ENCODE measurements around the gene NOXO1. TPM values are rescaled to one million over a fixed set of nuclear protein-coding genes. Genes with fewer than 3 reads are reported as not detected.
A peak's percentile ranks its signal among the peaks of the same experiment; 100 is the strongest.
"Not testable (repeated sequence)": the region's sequence is repeated elsewhere in the genome, so short reads cannot be mapped to it uniquely, and the experiment has no call there.

The NOXO1 gene
- total and polyA plus RNA-seq, 4 experiments from 2014 or later: 0.47 to 0.84 (median 0.52) TPM

DNA sequence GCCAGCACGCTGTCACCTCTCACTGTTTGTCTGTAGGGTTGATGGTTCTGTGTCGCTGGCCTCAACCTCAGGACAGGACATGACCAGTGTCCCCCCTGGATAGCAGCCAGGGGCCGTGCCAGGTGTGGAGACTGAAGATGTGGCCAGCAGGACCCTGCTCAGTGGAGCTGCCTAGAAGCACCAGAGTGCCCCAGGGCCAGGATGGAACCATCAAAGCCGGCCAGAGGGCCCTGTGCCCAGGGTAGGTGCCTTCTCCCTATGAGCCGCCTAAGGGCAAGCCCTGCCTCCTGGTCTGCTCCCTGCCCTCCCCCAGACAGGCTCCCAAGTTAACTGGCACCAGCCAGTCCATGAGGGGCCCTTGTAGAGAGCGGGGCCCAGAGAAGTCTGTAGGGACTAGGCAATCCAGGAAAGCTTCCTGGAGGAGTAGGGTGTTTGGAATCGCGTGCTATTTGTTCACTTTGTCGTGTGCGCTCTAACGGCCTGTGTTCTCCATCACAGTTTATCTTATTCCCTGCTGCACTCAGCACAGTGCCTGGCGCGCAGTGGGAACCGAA, 22.5 kb downstream of the NOXO1 start:
- POLR2A ChIA-PET (ENCODE audit: partially characterized antibody): interaction anchor here (1.7 to 8.8 kb wide), 4 partner anchors 12 to 32 kb away, joined by 9 to 99 read pairs (median 52); partner anchors contain the start of genes GFER, MSRB1, NOXO1 and SYNGR3
- CTCF ChIA-PET (ENCODE audit: partially characterized antibody): interaction anchor here (2.6 to 3.3 kb wide), 2 partner anchors 12 to 182 kb away, joined by 10 to 18 read pairs; partner anchors contain the start of gene TBL3
- intact Hi-C loops (cut with micrococcal nuclease): loop anchor here (1.0 to 2.0 kb wide), 6 partner anchors 13 to 195 kb away; partner anchors contain the start of genes GFER and MSRB1
- H3K4me1 ChIP-seq (ENCODE audit: insufficient read depth, low read length): peaks cover 44% of the 10 kb centered on the region
- H3K4me3 Mint-ChIP-seq: peak overlapping the region; percentile 69 to 94 (median 92)
- H3K27me3 ChIP-seq (ENCODE audit: insufficient read depth, low read length): no peaks in the 10 kb centered on the region
- H3K27ac Mint-ChIP-seq: peak overlapping the region in 4 of 7 donors; percentile 59 to 99 (median 78)
- peak overlapping the region; percentile 78 for H3K27ac ChIP-seq (ENCODE audit: low read depth, low read length)
- H3K4me1 Mint-ChIP-seq: peaks cover 23 to 48% (median 36%) of the 10 kb centered on the region in 4 donors
- peaks cover 0 to 3% (median 0%) of the 10 kb centered on the region in 8 donors for H3K9me3 Mint-ChIP-seq
- peak in 1 of 5 donors; percentile 8 for DNase-seq
- peaks cover 17 to 33% of the 10 kb centered on the region in 2 donors for H3K36me3 Mint-ChIP-seq
- H3K4me3 ChIP-seq (ENCODE audit: low read length in 2 of 2): peak overlapping the region; percentile 69 to 89
- H3K9me3 ChIP-seq (ENCODE audit: control insufficient read depth in 1 of 2, low read length in 2 of 2): no peaks in the 10 kb centered on the region
- H3K36me3 ChIP-seq (ENCODE audit: insufficient read depth, low read length): peaks cover 17% of the 10 kb centered on the region
- H3K27me3 Mint-ChIP-seq: no peaks in the 10 kb centered on the region

DNA sequence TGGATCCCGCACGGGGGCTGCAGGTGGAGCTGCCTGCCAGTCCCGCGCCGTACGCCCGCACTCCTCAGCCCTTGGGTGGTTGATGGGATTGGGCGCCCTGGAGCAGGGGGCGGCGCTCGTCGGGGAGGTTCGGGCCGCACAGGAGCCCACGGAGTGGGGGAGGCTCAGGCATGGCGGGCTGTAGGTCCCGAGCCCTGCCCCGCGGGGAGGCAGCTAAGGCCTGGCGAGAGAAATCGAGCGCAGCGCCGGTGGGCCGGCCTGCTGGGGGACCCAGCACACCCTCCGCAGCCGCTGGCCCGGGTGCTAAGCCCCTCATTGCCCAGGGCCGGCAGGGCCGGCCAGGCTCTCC, 23.2 kb downstream of the NOXO1 start:
- H3K4me1 ChIP-seq (ENCODE audit: insufficient read depth, low read length): peaks cover 38% of the 10 kb centered on the region
- DNase-seq: peak in 1 of 5 donors; percentile 27
- H3K27me3 Mint-ChIP-seq; H3K27me3 ChIP-seq (ENCODE audit: insufficient read depth, low read length); H3K27ac ChIP-seq (ENCODE audit: low read depth, low read length); H3K9me3 Mint-ChIP-seq; H3K9me3 ChIP-seq (ENCODE audit: control insufficient read depth in 1 of 2, low read length in 2 of 2); H3K27ac Mint-ChIP-seq; H3K4me3 Mint-ChIP-seq; H3K4me3 ChIP-seq (ENCODE audit: low read length in 2 of 2): not testable (repeated sequence)
- peaks cover 14% of the 10 kb centered on the region for H3K36me3 ChIP-seq (ENCODE audit: insufficient read depth, low read length)
- peaks cover 19 to 41% (median 30%) of the 10 kb centered on the region in 4 donors for H3K4me1 Mint-ChIP-seq
- POLR2A ChIA-PET (ENCODE audit: partially characterized antibody): interaction anchor here (1.7 to 4.8 kb wide), 2 partner anchors 13 to 15 kb away, joined by 9 to 84 read pairs; partner anchors contain the start of genes MSRB1 and TBL3
- peaks cover 11 to 26% of the 10 kb centered on the region in 2 donors for H3K36me3 Mint-ChIP-seq
- CTCF ChIA-PET (ENCODE audit: partially characterized antibody): interaction anchor here (0.8 to 1.6 kb wide), 3 partner anchors 12 to 46 kb away, joined by 3 to 4 read pairs (median 3); no protein-coding TSS in a partner anchor
- intact Hi-C loops (cut with micrococcal nuclease): loop anchor here (2.0 kb wide), 1 partner anchor 183 kb away; no protein-coding TSS in a partner anchor

DNA sequence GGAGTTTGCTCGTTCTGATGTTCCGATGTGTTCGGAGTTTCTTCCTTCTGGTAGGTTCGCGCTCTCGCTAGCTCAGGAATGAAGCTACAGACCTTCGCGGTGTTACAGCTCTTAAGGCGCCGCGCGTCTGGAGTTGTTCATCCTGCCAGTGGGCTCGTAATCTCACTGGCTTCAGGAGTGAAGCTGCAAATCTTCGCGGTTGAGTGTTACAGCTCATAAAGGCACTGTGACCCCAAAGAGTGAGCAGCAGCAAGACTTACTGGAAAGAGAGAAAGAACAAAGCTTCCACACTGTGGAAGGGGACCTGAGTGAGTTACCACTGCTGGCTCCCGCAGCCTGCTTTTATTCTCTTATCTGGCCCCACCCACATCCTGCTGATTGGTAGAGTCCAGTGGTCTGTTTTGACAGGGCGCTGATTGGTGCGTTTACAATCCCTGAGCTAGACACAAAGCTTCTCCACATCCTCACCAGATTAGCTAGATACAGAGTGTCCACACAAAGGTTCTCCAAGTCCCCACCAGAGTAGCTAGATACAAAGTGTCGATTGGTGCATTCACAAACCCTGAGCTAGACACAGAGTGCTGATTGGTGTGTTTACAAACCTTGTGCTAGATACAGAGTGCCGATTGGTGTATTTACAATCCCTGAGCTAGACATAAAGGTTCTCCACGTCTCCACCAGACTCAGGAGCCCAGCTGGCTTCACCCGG, 23.7 kb downstream of the NOXO1 start:
- ChIA-PET CTCF (ENCODE audit: partially characterized antibody) (interaction anchor here (0.8 to 1.6 kb wide), 3 partner anchors 13 to 46 kb away, joined by 3 to 4 read pairs (median 3); no protein-coding TSS in a partner anchor), POLR2A (ENCODE audit: partially characterized antibody) (interaction anchor here (1.4 to 4.8 kb wide), 3 partner anchors 13 to 15 kb away, joined by 4 to 84 read pairs (median 9); partner anchors contain the start of genes MSRB1 and TBL3)
- not testable (repeated sequence) for H3K27me3 ChIP-seq (ENCODE audit: insufficient read depth, low read length); H3K4me3 ChIP-seq (ENCODE audit: low read length in 2 of 2); H3K9me3 Mint-ChIP-seq; DNase-seq; H3K4me3 Mint-ChIP-seq; H3K9me3 ChIP-seq (ENCODE audit: control insufficient read depth in 1 of 2, low read length in 2 of 2); H3K27me3 Mint-ChIP-seq; H3K27ac Mint-ChIP-seq; H3K27ac ChIP-seq (ENCODE audit: low read depth, low read length); H3K36me3 ChIP-seq (ENCODE audit: insufficient read depth, low read length)
- peaks cover 8 to 22% of the 10 kb centered on the region in 2 donors for H3K36me3 Mint-ChIP-seq
- peaks cover 15 to 36% (median 27%) of the 10 kb centered on the region in 4 donors for H3K4me1 Mint-ChIP-seq
- H3K4me1 ChIP-seq (ENCODE audit: insufficient read depth, low read length): peaks cover 32% of the 10 kb centered on the region
- intact Hi-C loops (cut with micrococcal nuclease): loop anchor here (2.0 kb wide), 1 partner anchor 183 kb away; no protein-coding TSS in a partner anchor

DNA sequence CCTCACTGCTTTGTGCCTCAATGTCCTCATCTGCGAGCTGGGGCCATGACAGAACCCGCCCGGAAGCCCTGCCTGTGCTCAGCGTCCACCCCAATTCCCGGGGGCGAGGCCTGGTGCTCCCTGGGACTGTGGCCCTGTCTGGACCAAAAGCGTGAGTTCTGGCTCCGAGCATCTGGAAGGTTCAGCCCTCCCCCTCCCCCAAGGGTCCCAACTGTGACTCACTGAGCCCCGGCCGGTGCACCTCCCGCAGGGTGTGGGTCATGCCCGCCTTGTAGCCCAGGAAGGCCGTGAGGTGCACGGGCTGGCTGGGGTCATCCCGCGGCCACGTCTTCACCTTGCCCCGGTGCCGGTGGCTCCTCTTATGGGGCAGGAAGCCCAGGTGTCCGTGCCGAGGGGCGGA, 27.5 kb downstream of the NOXO1 start:
- Histone ChIP-seq H3K36me3 (ENCODE audit: insufficient read depth, low read length) (no peaks in the 10 kb centered on the region), H3K9me3 (ENCODE audit: control insufficient read depth in 1 of 2, low read length in 2 of 2) (no peaks in the 10 kb centered on the region), H3K27me3 (ENCODE audit: insufficient read depth, low read length) (no peaks in the 10 kb centered on the region), H3K27ac (ENCODE audit: low read depth, low read length) (no peak overlapping the region), H3K4me1 (ENCODE audit: insufficient read depth, low read length) (peaks cover 2% of the 10 kb centered on the region), H3K4me3 (ENCODE audit: low read length in 2 of 2) (no peak overlapping the region)
- intact Hi-C loops (cut with micrococcal nuclease): no loop called here
- CTCF ChIA-PET (ENCODE audit: partially characterized antibody): interaction anchor here (1.5 kb wide), 1 partner anchor 11 kb away, joined by 3 read pairs; the partner anchor contains the start of gene MSRB1
- POLR2A ChIA-PET (ENCODE audit: partially characterized antibody): interaction anchor here (2.3 kb wide), 1 partner anchor 11 kb away, joined by 5 read pairs; the partner anchor contains the start of gene MSRB1
- Mint-ChIP-seq H3K36me3 (no peaks in the 10 kb centered on the region), H3K27ac (no peak overlapping the region), H3K9me3 (no peaks in the 10 kb centered on the region), H3K4me3 (no peak overlapping the region), H3K4me1 (peaks cover 0 to under 1% (median 0%) of the 10 kb centered on the region in 4 donors), H3K27me3 (no peaks in the 10 kb centered on the region)
- peak in 1 of 5 donors; percentile 24 for DNase-seq

DNA sequence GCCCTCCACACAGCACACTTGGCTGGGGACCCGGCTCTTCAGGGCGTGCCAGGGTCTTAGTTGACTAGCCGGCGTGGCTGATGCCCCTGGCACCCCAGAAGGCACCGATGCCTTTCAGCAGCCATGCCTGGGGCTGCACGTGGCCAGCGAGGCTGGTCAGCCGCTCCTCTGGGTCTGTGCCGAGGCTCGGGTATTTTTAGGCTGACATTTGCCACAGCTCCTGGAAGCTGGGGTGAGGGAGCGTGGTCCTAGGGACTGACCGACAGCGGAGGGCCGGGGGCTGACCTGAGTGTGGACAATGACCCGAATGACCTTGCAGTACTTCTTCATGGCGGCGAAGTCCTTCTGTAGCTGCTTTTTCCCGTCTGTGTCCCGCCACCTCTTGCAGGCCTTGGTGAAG, 30.7 kb downstream of the NOXO1 start:
- H3K4me3 Mint-ChIP-seq: no peak overlapping the region
- H3K36me3 Mint-ChIP-seq: no peaks in the 10 kb centered on the region
- Histone ChIP-seq H3K4me3 (ENCODE audit: low read length in 2 of 2) (no peak overlapping the region), H3K9me3 (ENCODE audit: control insufficient read depth in 1 of 2, low read length in 2 of 2) (no peaks in the 10 kb centered on the region), H3K36me3 (ENCODE audit: insufficient read depth, low read length) (no peaks in the 10 kb centered on the region), H3K27me3 (ENCODE audit: insufficient read depth, low read length) (no peaks in the 10 kb centered on the region), H3K27ac (ENCODE audit: low read depth, low read length) (no peak overlapping the region), H3K4me1 (ENCODE audit: insufficient read depth, low read length) (no peaks in the 10 kb centered on the region)
- no peak overlapping the region for H3K27ac Mint-ChIP-seq
- no peak for DNase-seq
- CTCF ChIA-PET (ENCODE audit: partially characterized antibody): no interaction called here
- POLR2A ChIA-PET (ENCODE audit: partially characterized antibody): no interaction called here
- H3K4me1 Mint-ChIP-seq: no peaks in the 10 kb centered on the region
- H3K9me3 Mint-ChIP-seq: no peaks in the 10 kb centered on the region
- intact Hi-C loops (cut with micrococcal nuclease): no loop called here
- no peaks in the 10 kb centered on the region for H3K27me3 Mint-ChIP-seq

DNA sequence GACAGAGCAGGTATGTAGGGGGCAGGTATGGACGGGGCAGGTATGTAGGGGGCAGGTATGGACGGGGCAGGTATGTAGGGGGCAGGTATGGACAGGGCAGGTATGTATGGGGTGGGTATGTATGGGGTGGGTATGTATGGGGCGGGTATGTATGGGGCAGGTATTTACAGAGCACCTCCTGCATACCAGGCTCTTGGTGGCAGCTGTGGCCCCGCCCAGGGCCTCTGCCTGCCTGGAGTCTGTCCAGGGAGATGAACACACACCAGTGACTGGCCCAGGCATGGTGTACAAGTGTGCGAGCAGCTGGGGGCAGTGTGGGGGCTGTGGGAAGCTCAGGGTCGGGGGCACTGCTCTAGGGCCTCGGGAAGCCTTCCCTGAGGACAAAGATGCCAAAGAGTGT, 31.2 kb downstream of the NOXO1 start:
- no peaks in the 10 kb centered on the region for H3K9me3 ChIP-seq (ENCODE audit: control insufficient read depth in 1 of 2, low read length in 2 of 2)
- POLR2A ChIA-PET (ENCODE audit: partially characterized antibody): no interaction called here
- DNase-seq: no peak
- intact Hi-C loops (cut with micrococcal nuclease): no loop called here
- no peaks in the 10 kb centered on the region for H3K9me3 Mint-ChIP-seq
- no peaks in the 10 kb centered on the region for H3K4me1 Mint-ChIP-seq
- H3K27ac Mint-ChIP-seq: no peak overlapping the region
- H3K27me3 Mint-ChIP-seq: no peaks in the 10 kb centered on the region
- H3K4me3 Mint-ChIP-seq: no peak overlapping the region
- H3K4me1 ChIP-seq (ENCODE audit: insufficient read depth, low read length): no peaks in the 10 kb centered on the region
- H3K4me3 ChIP-seq (ENCODE audit: low read length in 2 of 2): no peak overlapping the region
- CTCF ChIA-PET (ENCODE audit: partially characterized antibody): no interaction called here
- no peak overlapping the region for H3K27ac ChIP-seq (ENCODE audit: low read depth, low read length)
- H3K36me3 ChIP-seq (ENCODE audit: insufficient read depth, low read length): no peaks in the 10 kb centered on the region
- no peaks in the 10 kb centered on the region for H3K36me3 Mint-ChIP-seq
- H3K27me3 ChIP-seq (ENCODE audit: insufficient read depth, low read length): no peaks in the 10 kb centered on the region

DNA sequence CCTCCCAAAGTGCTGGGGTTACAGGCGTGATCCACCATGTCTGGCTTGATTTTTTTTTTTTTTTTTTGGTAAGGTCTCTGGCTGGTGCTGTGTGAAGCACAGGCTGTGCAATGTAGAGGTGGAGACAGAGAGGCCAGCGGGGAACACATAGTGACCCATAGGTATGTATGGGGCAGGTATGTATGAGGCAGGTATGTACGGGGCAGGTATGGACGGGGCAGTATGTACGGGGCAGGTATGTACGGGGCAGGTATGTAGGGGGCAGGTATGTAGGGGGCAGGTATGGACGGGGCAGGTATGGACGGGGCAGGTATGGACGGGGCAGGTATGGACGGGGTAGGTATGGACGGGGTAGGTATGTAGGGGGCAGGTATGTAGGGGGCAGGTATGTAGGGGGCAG, 31.8 kb downstream of the NOXO1 start:
- H3K36me3 Mint-ChIP-seq: no peaks in the 10 kb centered on the region
- intact Hi-C loops (cut with micrococcal nuclease): no loop called here
- Histone ChIP-seq H3K4me1 (ENCODE audit: insufficient read depth, low read length) (no peaks in the 10 kb centered on the region), H3K4me3 (ENCODE audit: low read length in 2 of 2) (no peak overlapping the region), H3K27me3 (ENCODE audit: insufficient read depth, low read length) (no peaks in the 10 kb centered on the region), H3K27ac (ENCODE audit: low read depth, low read length) (no peak overlapping the region), H3K9me3 (ENCODE audit: control insufficient read depth in 1 of 2, low read length in 2 of 2) (no peaks in the 10 kb centered on the region), H3K36me3 (ENCODE audit: insufficient read depth, low read length) (no peaks in the 10 kb centered on the region)
- H3K27me3 Mint-ChIP-seq: no peaks in the 10 kb centered on the region
- H3K4me1 Mint-ChIP-seq: peaks cover 0 to 2% (median 0%) of the 10 kb centered on the region in 4 donors
- ChIA-PET CTCF (ENCODE audit: partially characterized antibody) (interaction anchor here (0.7 kb wide), 1 partner anchor 533 kb away, joined by 3 read pairs; no protein-coding TSS in a partner anchor), POLR2A (ENCODE audit: partially characterized antibody) (no interaction called here)
- H3K27ac Mint-ChIP-seq: no peak overlapping the region
- no peak overlapping the region for H3K4me3 Mint-ChIP-seq
- no peak for DNase-seq
- no peaks in the 10 kb centered on the region for H3K9me3 Mint-ChIP-seq

All from CD4-positive, alpha-beta memory T cell (primary cell).